Measurements from ENCODE around the gene AIPL1.

The AIPL1 gene

GRCh38 chr17:6448473-6448872, 13.6 kb upstream of the AIPL1 start:
- no peak for DNase-seq (ENCODE audit: low read depth)

GRCh38 chr17:6446516-6447100, 11.7 kb upstream of the AIPL1 start:
- DNase-seq (ENCODE audit: low read depth): no peak

DNA sequence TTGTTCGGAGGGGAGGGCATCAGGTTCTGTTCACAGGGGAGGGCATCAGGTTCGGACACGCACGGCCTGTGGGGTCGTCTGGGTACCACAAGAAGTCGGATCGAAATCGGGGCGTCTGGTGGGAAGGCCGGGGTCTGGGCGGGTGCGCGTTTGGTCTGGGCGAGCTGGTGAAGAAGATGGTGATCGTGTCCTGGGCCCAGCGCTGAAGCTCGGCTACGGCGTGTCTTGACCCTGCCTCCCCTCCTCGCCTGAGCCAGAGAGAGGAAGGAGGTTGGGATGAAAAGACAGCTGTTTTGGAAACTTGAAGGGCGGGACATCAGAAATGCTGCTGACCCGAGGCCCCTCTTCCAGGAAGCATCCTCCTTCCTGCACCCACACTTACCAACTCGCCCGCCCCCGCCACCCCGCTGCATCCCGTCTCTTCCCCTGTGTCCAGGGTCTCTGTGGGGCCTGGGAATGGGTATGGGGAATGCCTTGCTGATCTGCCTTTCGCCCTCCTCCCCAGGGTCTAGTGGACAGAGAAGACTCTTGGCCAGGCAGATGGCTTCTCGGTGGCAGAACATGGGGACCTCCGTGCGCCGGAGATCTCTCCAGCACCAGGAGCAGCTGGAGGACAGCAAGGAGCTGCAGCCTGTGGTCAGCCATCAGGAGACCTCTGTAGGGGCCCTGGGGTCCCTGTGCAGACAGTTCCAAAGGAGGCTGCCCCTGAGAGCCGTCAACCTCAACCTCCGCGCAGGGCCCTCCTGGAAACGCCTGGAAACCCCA, 9.8 kb upstream of the AIPL1 start:
- DNase-seq (ENCODE audit: low read depth): no peak

GRCh38 chr17:6443692-6444570, 9.0 kb upstream of the AIPL1 start, which contains the start of gene PIMREG:
TSS of gene PIMREG (plus strand) at chr17:6444455. CDS start at chr17:6445111, 656 bp downstream.
- DNase-seq (ENCODE audit: low read depth): peak; percentile 88

DNA sequence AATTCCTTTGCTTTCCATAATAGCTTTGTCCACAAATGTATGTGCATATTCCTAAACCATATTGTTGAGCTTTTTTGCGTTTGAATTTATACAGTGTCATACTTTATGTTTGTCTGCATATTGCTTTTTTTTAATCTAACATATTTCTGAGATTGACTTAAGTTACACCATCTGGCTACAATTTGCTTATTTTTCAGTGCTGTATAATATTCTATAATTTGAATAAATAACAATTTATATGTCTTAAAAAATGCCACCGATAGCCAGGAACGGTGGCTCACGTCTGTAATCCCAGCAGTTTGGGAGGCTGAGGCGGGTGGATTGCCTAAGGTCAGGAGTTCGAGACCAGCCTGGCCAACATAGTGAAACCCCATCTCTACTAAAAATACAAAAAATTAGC, 7.9 kb upstream of the AIPL1 start:
- no peak for DNase-seq (ENCODE audit: low read depth)

DNA sequence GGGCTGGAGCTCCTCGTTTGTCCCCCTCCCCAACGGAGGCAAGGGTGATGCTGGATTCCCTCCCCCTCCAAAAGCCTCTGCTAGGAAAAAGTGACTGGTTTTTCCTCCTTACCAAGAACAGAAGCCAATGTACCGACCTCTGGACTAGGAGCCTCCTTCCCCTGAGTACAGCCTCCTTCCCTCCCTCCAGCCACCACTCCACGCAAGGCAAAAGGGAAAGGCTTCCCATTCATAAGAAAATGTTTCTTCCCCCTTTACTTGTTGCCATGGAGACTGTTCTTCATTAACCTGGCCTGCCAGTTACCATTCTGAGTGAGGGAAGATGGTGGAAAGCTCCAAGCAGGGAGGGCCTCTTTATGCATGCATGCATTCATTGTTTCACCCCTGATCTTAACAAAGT, 5.0 kb upstream of the AIPL1 start:
- DNase-seq (ENCODE audit: low read depth): no peak

DNA sequence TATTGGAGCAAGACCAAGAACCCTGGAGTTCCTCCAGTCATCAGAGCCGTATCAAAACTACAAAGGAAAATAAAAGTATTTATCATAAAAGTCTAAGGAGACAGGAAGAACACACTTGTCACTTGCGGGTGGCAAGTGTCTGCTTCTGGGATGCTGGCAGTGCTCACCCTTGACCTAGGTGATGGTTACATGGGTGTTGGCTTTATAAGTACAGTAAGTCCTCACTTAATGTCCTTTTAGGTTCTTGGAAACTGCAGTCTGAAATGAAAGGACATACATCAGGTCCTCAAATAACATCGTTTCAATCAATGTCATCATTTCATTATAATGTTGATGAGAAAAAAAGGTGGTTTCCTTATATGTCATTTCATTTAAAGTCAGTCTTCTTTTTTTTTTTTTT, 3.0 kb upstream of the AIPL1 start:
- no peak for DNase-seq (ENCODE audit: low read depth)

DNA sequence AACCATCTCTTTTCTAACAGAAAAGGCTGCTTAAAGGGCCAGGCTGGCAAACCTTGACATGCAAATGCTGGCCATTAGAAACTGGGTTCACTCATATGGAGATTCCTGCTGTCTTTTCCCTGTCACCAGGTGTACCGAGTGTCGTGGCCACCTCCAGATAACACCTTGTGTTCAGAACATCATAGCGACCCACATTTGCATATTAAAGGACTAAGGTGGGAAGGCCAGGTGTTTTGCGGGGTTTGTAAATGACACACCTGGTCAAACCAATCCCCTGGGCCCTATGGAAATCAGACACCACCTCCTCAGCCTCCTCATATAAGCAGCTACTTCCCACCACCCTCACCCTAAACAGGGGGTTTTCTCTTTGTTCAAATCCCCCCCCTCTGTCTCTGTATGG, 2.5 kb upstream of the AIPL1 start:
- DNase-seq (ENCODE audit: low read depth): no peak

DNA sequence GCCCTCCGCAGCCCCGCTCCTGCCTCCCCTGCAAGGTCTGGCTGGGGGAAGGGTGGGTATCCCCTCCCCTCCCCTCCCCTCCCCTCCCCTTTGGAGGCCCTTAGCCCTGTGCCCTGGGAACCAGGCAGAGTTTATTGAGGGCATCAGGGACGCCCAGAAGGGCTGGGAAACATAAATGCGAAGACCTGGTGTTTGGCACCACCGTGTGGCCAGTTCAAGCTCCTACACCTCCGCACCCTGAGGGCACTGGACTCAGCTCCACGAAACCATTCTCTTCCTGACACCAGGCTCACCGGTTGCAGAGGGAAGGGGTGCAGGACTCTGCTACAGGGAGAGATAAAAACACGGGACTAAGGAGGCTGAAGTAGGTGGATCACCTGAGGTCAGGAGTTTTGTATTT, 1.0 kb upstream of the AIPL1 start:
- DNase-seq (ENCODE audit: low read depth): peak; percentile 41

- no peak for DNase-seq (ENCODE audit: low read depth)
These were observed 4.2 kb downstream of the AIPL1 start for GRCh38 chr17:6430769-6431168.

GRCh38 chr17:6429266-6429665, 5.7 kb downstream of the AIPL1 start:
- DNase-seq (ENCODE audit: low read depth): no peak

DNA sequence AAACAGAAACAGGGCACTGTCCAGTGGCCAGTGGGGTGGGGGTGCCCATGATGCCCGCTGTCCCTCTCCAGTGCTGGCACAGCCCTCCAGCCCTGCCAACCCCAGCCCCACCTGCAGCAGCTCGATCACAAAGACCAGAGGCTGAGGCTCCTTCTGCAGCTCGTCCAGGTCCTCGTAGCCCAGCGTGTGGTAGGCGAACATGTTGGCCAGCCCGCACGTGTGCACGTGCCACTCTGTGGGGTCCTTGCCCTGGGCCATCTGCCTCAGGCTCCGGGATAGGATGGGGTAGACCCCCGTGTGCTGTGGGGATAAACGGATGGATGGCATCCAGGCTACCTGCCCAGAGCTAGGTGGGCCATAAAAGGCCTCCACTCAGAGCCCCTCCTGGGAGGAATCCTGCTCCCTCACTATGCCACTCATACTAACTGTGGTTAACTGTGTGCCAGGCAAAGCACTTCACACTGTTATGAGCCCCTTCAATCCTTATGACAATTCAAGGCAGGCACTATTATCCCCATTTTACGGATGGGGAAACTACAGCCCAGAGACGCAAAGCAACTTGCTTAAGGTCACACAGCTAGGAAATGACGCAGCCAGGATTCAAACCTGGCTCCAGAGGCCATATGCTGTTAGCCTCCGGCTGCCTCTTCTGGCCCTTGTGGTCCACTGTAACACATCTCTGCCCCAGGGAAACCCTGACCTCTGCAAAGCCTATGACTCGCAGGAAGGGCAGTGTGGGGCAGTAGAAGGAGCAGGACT, 6.5 kb downstream of the AIPL1 start:
- DNase-seq (ENCODE audit: low read depth): no peak

GRCh38 chr17:6427279-6427781, 7.6 kb downstream of the AIPL1 start:
- peak; percentile 52 for DNase-seq (ENCODE audit: low read depth)

DNA sequence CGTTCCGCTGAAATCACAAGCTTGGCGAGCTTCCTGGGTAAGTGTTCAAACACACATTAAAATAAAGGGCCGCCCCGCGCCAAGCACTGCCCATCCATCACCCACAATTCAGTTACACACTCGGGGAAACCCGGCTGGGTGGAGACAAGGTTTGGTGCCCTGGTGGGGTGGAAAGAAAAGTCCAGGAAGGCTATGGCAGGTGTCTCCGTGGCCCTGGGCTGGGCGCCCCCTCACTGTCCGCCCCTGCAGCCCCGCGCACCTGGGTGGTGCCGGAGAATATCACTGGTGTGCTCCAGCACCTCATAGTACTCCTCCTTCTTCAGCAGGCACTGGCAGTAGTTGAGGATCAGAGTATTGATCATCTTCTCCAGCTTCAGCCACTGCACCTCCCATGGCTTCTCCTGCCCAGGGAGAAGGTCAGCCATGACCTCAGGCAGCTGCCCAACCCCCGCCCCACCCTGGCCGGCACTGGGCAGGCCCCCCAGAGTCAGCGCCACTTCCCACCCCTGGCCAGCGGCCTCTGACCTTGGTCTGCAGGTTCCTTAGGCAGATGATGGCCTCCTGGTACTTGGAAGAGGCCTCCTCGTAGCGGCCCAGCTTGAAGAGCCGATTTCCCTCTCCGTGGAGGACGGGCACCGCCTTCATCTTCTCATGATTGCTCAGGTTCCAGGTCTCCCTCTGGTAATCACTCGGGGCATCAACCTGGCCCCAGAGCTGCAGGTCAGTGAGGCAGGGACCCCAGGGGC, 8.4 kb downstream of the AIPL1 start:
- DNase-seq (ENCODE audit: low read depth): no peak

DNA sequence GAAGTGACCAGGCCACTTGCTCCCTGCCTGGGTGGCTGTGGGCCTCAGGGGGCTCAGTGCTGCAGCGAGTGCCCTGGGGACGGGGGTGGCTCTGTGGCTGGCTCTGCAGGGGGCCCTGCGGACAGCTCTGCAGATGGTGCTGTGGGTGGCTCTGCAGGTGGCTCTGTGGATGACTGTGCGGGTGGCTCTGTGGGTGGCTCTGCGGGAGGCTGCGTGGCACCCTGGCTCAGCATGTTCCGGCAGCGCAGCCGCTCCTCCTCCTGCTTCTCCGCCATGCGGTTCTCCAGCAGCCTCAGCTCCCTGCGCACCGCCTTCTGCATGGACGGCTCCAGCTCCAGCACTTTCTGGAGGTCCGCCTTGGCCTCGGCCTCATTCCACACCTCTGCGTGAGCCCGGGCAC, 9.5 kb downstream of the AIPL1 start:
- DNase-seq (ENCODE audit: low read depth): no peak

DNA sequence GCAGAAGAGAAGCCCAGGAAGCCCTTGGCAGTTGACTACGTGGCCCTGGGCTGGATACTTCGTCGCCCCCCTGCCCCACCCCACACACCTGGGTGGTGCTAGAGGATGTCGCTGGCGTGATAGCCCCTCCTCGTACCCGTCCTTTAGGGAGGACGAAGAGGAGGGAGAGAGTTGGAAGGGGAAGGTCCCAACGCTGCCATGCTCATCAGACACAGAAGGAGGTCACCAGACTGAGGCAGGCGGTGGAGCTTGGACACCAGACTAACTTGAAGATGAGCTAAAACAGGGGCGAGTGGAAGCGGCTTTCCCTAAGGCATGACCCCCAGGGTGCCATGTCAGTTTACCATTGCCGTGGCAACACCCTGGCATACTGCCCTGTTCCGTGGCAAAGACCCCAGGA, 11.0 kb downstream of the AIPL1 start:
- no peak for DNase-seq (ENCODE audit: low read depth)

DNA sequence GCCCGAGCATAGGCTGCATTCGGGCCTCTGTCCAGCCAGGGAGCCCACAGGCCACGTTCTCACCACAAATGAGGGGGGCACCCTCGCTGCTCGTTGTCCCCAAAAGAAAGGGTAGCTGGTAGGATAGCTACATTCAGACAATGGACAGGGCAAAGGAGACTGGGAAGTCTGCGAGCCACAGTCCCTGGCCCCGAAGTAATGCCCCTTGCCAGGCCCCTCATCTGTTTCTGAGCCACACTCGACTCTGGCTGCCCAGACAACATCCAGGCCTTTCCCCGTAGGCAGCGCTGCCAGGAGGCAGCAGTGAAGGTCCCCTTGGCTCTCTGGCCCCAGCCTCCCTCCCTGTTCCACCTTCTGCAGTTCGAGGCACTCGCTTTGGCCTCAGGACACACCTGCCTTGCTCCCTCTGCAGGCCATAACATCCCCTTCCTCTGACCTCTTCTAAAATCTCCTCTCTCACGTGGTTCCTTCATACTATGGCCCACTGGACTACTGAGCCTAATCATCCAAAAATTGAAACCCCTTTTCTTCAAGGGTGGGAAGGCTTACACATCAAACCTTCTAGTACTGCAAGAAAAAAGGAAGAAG, 12.2 kb downstream of the AIPL1 start:
- DNase-seq (ENCODE audit: low read depth): no peak

GRCh38 chr17:6421700-6422604, 13.0 kb downstream of the AIPL1 start:
- peak; percentile 53 for DNase-seq (ENCODE audit: low read depth)

- DNase-seq (ENCODE audit: low read depth): no peak
These were observed 14.7 kb downstream of the AIPL1 start for GRCh38 chr17:6420173-6420641.

- DNase-seq (ENCODE audit: low read depth): no peak
These were observed 19.3 kb downstream of the AIPL1 start for GRCh38 chr17:6415616-6416015.

Data from stromal cell of bone marrow (primary cell).